Fibroblast of the aortic adventitia (primary cell): ENCODE data around the gene FMN1. TPM values are rescaled to one million over a fixed set of nuclear protein-coding genes. Genes with fewer than 3 reads are reported as not detected.
A peak's percentile ranks its signal among the peaks of the same experiment; 100 is the strongest.

Source experiments
- DNase-seq: peaks from one replicate; pipeline ENCODE4 v3.0.0-alpha.2; 2010; ENCODE audit warnings: low read depth
- H3K4me3 ChIP-seq: 2 replicates; pipeline ENCODE4 v1.5.1; 2011; ENCODE audit warnings: low read depth, mild to moderate bottlenecking, control low read depth, low read length, moderate library complexity
- CTCF ChIP-seq: IDR thresholded peaks from 2 replicates; pipeline ENCODE4 v1.5.1; 2011; ENCODE audit warnings: mild to moderate bottlenecking, low read length, control low read depth, inconsistent platforms; ENCODE audit not compliant: insufficient read depth
- total RNA-seq: library from RNA; depleted of rRNA; stranded (reverse); fragments of >200 nt; gene quantifications from 2 replicates; pipeline ENCODE4 v1.2.3, GENCODE V29; 2012; ENCODE audit warnings: low replicate concordance

FMN1 gene
- total RNA-seq, 1 donor, result 1.1 TPM

DNA sequence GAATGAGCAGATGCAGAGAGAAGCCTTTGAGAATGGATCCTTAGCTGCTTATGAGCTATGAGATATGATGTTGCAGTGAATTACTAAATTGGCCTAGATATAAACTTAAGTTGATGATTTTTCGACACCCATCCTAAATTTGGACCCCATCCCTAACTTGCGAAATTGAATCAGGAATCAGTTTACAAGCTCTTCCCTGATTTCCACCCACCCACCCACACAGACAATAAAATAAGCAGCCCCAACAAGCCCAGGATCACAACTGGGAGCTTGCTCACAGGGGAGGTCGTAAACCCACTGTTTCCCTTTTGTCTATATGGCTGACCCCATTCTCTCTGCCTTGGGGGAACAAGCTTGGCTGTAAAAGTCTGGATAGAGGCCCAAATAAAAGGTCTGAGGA, 419.4 kb downstream of the FMN1 start:
- TF ChIP-seq CTCF, result no peak
- DNase-seq, result no peak
- H3K4me3 ChIP-seq, result no peak overlapping the region

DNA sequence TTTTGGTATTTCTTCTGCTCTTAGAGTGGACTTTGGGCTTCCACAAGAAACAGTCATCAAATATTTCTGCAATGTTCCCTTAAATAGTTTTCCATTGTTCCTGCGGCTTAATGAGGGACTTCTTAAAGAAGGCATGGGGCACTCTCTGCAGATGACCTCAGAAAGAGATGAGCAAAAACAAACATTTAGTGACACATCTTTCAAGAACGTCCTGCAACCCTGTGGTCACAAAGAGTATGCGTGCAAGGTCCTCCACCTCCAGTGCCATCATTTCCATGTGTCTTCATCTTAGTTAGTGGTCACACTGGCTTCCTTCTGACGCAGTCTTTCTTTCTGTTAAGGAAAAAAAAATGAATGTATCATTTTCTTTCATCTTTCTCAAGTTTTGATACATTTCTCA, 420.5 kb downstream of the FMN1 start:
- peak; percentile 88 for DNase-seq
- no peak for TF ChIP-seq CTCF
- no peak overlapping the region for H3K4me3 ChIP-seq

DNA sequence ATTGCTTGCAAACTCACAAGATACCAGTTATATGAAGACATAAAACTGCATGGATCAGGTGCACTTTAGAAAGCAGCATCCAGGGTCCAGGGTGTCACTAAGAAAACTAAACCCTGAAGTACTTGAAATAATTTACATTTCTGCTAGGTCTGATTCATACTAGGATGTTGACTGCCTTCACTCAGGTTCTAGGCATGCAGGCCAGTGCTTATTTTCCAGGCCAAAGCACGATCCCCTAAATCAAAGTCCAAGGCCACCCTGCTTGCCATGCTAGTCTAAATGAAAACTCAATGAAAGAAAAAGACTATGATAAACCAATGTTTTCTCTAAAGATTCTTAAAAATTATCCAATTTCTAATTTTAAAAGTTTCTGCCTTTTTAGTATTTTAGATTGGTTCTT, 427.3 kb downstream of the FMN1 start:
- TF ChIP-seq CTCF, result no peak
- H3K4me3 ChIP-seq, result no peak overlapping the region
- DNase-seq, result no peak

DNA sequence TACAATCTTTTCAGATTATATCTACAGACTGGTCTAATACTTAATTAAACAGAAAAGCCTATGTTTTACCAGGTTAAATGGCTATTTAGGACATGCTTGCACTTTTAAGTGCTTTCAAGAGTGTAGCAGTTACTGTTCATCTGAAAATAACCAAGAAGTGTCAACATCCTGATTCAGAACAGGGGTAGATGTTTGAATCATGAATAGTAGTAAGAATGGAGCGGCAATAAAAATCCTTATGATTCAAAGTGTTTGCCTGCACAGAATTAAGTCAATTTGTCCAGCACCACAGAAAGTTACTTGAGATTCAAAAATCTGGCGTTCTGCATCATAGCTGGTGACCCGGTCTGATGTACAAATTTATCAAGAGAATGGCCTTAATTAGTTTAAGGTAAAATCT, 428.4 kb downstream of the FMN1 start:
- DNase-seq, result no peak
- no peak overlapping the region for H3K4me3 ChIP-seq
- TF ChIP-seq CTCF, result no peak

- DNase-seq, result no peak
- TF ChIP-seq CTCF, result no peak
- H3K4me3 ChIP-seq, result no peak overlapping the region
Observed at GRCh38 chr15:32765236-32765635, 429.3 kb downstream of the FMN1 start.

GRCh38 chr15:32763295-32763694, 431.2 kb downstream of the FMN1 start:
- no peak for DNase-seq
- no peak overlapping the region for H3K4me3 ChIP-seq
- TF ChIP-seq CTCF, result no peak

- no peak overlapping the region for H3K4me3 ChIP-seq
- no peak for TF ChIP-seq CTCF
- no peak for DNase-seq
Observed at GRCh38 chr15:32757426-32757825, 437.1 kb downstream of the FMN1 start.
